CD1c-positive myeloid dendritic cell (primary cell): ENCODE results near the gene PLEKHG5.

Source experiments
- DNase-seq: peaks from one replicate; pipeline ENCODE4 v3.0.0-alpha.2; 2016; ENCODE audit errors: extremely low spot score

Gene PLEKHG5

DNA sequence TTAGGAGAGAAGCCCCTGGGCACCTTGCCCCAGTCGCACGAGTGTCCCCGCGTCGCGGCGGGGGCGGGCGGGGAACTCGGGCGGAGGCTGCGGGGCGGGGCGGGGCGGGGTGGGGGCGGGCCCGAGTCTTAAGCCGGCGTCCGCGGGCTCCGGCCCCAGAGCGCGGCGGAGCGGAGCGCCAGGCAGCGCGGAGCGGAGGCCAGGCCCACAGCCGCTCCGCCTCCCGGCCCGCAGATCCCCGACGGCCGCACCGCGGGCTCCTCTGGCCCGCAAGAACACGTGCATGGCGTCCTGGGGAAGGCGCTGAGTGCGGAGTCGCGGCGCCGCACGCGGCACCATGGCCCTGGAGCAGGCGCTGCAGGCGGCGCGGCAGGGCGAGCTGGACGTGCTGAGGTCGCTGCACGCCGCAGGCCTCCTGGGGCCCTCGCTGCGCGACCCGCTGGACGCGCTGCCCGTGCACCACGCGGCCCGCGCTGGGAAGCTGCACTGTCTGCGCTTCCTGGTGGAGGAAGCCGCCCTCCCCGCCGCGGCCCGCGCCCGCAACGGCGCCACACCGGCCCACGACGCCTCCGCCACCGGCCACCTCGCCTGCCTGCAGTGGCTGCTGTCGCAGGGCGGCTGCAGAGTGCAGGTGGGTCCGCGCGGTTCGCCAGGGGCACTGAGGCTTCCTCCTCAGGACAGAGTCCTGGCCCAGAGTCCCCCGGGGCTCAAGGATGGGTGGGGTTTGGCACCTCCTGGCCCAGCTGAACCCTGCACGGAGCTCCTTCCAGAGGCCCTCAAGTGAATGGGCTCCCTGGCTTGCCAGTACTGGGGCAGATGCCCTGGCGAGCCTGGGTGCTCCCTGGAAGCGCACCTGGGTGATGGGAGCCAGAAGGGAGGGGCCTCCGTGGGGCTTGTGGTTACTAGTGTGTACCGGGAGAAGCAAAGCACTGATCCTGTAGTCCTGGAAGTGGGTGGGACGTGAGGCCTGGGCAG, 66.6 kb downstream of the PLEKHG5 start, which contains the start of gene ESPN:
ESPN (plus strand) TSS at position 158 of the 975 bp plus-strand sequence; CDS start at position 338, 180 bp downstream.
- DNase-seq = no peak

DNA sequence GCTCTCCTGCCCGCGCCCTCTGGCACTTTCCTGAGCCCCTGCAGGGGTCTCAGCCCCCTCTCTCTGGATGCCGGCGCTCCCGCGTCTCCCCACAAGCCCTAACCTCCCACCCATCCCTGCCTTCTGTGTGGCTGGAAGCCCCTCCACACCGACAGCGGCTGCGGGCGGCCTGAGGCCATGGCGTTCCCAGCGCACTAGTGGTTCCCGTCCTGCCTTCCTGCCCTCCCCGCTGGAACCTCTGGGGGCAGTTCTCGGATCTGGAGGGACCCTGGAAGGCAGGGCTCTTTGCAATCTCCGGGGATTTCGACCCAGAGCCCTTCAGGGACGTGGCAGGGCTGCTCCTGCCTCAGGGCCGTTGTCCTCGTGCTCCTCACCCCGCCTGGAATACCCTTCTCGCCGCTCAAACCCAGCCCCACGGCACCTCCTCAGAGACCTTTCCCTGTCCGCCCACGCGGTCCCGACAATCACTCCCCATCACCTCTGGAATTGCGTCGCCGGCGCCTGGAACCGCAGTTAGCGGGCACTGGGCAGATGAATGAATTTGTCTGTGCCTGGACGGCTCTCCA, 67.4 kb downstream of the PLEKHG5 start:
- DNase-seq = no peak

DNA sequence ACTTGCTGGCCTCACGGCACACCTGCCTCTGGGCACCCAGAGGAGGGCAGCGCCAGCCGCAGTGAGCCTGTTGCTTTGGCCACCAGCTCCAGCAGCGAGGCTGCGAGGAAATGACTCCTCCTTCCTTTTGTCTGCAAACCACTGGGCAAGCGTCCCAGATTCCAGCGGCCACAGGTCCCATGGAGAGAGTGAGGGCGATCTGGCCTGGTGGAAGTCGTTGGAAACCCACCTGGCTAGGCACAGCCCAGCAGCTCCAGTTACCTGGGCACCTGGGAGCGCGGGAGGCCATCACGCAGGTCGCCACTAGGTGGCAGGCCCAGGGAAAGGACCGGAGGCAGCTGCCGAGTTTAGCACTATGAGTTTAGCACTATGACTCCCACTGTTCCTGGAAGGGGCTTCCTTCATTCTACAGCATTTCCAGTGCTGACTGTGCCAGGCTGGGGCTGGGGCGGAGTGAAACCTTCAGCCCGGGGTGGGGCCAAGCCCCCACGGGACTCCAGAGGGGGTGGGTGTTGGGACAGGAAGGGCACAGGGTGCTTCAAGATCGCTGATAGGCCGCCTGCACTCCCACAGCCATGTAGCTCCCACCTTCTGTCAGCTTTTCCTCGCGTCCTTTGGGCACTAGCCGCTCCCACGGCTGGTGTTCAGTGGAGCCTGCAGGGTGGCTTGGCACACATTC, 68.0 kb downstream of the PLEKHG5 start:
- DNase-seq = peak; percentile 55

DNA sequence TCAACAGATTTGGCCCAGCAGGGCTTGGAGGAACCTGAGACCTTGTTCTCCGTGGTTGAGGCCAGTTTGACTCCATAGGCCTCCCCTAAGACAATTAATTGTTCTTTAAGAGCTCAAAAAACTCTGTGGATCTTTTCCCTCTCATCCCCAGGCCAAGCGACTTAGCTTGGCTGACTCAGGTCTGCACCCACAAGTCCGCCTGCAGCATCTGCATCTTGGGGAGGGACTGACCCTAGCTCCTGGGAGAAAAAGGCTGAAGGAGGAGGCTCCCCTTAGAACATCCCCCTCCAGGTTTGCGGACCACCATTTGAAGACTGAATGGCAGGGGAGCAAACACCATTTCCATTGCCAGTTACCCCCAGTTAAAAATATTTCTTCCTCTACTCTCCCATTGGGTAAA, 70.2 kb downstream of the PLEKHG5 start:
- DNase-seq = no peak

- DNase-seq = no peak
These were observed 70.9 kb downstream of the PLEKHG5 start for GRCh38 chr1:6420454-6421042.

DNA sequence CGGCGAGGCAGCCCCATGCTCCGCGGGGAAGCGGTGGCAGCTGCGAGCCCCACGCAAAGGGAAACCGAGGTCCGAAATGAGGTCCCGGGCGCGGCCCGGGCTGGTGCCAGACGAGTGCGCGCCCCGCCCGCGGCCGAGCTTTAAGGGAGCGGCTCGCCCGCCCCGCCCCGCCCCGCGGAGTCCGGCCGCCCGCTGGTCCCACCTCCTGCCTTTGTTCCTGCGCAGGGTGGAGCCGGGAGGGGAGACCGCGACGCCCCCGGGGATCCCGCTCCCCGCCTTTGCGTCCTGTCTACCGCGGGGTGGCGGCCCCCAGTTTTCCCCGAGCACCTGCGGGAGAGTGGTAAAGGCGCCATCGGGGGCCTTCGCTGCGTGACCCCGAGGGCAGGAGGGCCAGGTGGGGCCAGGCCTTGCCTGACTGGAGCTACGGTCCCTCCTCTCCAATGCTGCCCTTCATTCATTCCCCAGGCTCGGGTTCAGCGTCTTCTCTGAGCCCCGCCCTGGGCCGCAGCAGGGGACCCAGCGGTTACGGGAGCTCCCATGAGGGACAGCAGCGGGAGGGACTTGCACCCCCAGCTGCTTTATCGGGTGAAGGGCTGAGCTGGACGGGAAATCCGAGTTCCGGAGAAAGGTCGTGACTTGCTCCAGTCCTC, 71.5 kb downstream of the PLEKHG5 start, which contains the start of gene HES2:
HES2 (minus strand) TSS at position 116 of the 650 bp plus-strand sequence; CDS start at position 17, 99 bp downstream.
- no peak for DNase-seq

GRCh38 chr1:6419397-6419803, 72.1 kb downstream of the PLEKHG5 start:
- DNase-seq = no peak

DNA sequence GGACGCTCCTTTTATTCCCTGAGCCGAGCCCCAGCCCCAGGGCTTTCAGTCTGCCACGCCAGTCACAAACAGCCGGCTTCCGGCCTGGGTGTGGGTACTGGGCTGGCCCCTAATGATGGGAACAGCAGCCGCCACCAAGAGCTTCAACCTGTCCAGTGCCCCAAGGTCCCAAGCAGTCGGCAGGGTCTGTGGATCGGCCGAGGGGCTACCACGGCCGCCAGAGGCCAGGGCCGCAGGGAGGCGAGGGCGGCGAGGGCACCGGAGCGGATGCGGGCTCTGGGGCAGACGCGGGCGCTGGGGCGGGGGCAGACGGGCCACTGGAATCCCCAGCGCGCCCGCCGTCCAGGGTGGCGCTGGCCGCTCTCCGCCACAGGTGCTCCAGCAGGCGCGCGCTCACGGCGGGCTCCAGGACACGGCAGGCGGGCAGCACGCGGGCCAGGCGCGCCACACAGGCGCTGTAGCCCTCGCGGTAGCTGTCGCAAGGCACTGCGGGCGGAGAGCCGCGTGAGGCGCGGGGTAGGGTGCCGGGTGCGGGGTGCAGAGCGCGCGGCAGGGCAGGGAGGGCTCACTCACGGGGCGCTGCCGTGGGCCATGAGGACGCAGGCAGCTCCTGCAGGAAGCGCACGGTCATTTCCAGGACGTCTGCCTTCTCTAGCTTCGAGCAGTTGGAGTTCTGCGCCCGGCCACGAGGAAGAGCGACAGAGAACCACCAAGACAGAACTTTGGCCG, 72.6 kb downstream of the PLEKHG5 start:
- DNase-seq = no peak

GRCh38 chr1:6417961-6418667, 73.4 kb downstream of the PLEKHG5 start:
- DNase-seq = no peak
